Hippocampal formation (tissue), 2 donors: ENCODE data around the gene MYH11.
"Not testable (repeated sequence)": the region's sequence is repeated elsewhere in the genome, so short reads cannot be mapped to it uniquely, and the experiment has no call there.

Source experiments
- DNase-seq, 2 donors: peaks; one replicate each; lab custom pipeline; 2025; lab: John Stamatoyannopoulos, UW

MYH11 gene

DNA sequence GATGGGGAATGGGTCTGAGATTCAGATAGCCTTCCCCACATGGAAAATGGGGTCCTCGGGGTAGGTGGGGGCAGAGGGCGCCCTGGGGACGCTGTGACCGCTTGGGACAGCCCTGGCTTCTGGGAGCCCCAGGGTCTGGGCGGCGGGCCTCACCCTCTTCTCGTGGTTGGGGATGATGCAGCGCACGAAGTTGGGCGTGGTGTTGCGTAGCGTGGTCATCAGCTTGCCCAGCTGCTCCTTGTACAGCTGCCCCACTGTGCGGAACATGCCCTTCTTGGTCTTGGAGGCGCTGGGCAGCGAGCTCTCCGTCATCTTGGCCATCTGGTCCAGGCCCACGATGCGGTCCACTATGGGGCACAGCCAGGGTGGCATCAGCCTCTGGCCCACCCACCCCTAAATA is 106.8 kb downstream of the MYH11 start:
- DNase-seq = no peak

DNA sequence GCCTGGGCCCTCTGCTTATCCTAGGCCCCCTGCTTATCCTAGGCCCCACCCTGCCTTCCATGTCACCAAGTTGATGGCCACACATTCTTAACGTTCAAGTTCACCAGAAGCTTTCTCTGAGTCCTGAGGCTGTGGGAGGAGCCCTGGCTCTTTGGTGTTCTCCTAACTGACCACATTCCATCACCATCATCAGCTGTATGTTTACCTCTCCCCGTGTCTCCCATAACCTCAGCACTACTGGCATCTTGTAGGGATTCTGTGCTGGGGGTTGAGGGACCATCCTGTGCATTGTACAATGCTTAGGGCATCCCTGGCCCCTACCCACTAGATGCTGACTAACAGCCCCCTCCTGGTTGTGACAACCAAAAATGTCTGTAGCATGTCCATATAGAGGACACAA is 107.5 kb downstream of the MYH11 start:
- no peak for DNase-seq

DNA sequence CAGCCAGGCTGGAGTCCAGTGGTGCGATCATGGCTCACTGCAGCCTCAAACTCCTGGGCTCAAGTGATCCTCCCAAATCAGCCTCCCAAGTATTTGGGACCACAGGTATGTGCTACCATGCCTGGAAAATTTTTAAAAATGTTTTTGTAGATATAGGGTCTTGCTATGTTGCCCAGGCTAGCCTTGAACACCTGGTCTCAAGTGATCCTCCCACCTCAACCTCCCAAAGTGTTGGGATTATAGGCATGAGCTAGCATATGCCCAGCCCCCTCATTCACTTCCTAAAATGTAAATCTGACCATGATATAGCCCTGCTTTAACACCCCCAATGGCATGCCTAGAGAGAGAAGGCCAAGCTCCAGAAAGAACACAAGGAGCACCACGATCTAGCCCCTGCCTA is 108.2 kb downstream of the MYH11 start:
- no peak for DNase-seq

DNA sequence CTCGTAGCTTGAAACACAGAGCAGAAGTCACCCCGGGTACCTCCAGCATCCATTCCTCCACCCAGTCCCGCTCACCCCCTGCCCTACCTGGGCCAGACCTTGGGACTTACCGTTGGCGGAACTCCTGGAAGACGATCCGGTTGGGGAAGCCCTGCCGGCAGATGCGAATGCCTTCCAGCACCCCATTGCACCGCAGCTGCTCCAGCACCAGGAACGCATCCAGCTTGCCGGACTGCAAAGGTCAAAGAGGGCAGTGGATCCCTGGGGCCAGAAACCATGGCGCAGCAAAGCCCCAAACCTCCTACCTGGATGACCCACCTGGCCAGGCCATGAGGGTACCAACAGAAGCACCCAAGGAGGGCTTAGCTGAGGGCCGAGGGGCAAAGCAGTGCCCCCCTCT is 108.9 kb downstream of the MYH11 start:
- no peak for DNase-seq

DNA sequence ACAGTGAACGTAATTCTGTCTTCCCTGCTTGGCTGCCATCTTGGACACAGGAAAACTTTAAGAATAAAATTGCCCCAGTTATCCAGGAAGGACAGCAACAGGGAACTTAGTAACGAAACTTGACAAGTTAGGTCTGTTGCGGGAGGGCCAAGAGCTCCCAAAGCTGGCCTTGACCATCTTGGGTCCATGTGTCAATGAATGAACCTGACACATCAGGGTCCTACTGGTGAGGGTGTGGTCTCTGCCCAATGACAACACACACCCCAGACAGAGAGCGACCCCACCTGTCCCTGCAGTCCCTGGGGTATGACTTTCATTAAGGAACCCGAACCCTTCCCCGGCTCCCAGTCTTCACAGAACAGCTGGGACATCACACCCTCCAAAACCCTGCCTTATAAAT is 110.5 kb downstream of the MYH11 start:
- no peak for DNase-seq

DNA sequence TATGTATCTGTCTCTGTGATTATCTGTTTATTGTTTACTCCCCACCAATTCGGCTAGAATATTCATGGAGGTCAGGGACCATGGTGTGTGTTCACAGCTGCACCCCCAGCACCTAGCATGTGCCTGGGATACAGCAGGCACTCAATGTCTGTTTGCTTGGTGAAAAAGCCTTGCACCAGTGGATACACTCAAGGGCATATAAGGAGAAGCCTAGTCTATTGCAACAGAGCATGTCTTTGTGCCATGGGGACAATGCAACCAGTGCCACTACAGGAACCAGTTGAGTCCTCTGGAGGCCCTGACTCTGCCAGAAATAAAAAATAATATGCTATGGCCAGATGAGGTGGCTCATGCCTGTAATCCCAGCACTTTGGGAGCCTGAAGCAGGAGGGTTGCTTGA is 113.2 kb downstream of the MYH11 start:
- no peak for DNase-seq

DNA sequence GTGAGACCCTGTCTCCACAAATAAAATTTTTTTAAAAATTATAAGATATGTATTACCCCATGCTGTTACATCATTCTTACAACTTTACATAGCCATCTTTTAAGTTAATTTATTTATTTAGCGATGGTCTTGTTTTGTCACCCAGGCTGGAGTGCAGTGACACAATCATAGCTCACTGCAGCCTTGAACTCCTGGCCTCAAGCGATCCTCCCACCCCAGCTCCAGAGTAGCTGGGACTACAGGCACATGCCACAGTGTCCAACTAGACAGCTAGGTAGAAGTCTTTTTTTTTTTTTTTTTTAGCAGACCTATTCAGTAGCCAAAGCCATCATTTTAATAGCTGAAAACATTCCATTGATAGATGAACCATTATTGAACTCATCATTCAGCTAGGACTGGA is 114.1 kb downstream of the MYH11 start:
- DNase-seq = no peak

DNA sequence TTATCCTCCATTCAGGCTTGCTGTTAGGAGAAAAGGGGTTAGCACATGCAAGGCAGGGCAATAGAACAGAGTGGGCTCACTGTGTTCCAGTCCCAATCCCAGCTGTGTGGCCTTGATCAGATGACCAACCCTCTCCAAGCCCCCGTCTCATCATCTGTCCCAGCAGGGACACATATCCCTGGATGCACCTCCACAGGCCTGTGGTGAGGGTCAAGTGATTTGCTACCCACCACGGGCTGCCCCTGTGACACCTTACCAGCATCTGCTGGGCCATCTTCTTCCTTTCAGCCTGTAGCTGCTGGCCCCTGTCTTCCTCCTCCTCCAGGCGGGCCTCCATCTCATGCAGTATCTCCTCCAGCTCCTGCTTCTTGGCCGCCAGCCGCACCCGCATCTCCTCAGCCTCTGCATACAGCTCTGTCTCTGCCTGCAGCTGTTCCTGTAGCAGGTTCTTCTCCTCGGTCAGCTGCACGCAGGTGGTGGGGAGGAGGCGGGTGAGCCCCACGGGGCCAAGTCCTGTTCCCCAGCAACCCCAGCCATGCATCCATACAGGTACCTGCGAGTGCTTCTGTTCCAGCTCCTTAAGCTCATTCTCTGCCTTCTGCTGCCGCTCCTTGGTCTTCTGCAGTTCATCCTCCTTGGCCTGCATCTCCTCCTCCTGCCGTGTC is 115.5 kb downstream of the MYH11 start:
- DNase-seq = no peak

DNA sequence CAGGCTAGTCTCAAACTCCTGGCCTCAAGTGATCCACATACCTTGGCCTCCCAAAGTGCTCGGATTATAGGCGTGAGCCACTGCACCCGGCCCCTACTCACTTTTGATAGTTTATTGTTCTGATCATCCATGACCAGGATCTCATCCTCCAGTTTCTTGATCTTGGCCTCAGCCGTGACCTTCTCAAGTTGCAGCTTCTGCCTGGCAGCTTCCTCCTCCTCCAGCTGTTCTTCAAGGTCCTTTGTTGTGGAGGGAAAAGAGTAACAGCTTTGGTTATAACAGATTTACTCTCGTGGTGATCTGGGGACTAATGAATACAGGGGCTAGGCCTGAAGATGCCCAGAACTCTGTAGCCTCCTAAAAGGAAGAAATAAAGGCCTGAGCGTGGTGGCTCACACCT is 116.9 kb downstream of the MYH11 start:
- no peak for DNase-seq

DNA sequence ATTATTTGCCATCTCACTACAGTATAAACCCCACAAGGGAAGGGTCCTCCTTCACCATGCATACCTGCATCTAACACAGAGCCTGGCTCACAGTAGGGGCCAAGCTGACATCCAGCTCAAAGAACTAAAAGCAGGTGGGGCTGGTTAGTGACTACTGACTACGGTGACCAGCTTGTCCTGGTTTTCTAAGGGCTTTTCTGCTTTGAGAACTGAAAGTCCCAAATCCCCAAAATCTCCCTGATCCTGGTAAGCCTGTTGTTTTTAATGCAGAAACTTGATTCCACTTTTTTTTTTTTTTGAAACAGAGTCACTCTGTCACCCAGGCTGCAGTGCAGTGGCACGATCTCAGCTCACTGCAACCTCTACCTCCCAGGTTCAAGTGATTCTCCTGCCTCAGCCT is 117.4 kb downstream of the MYH11 start:
- no peak for DNase-seq

DNA sequence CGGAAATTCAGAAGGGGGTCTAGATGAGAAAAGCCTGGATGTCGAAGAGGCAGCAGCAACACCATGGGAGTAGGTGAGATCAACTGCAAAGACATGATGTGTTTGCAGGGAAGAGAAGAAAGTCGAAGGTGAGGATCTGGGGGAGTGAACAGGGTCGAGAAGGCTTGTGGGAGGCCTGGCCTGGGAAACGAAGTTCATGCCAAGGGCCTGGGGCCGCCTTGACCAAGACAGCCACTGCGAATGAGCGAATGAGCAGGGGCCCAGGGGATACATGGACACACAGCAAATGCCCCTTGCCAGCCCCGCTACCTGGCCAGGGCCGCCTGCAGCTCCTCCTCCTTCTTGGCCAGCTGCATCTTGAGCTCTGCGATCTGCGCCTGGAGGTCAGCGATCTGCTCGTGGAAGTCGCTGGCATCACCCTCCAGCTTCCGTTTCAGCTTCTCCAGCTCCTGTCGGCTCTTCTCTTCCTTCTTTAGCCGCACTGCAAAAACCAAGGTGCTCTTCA is 119.6 kb downstream of the MYH11 start:
- no peak for DNase-seq

DNA sequence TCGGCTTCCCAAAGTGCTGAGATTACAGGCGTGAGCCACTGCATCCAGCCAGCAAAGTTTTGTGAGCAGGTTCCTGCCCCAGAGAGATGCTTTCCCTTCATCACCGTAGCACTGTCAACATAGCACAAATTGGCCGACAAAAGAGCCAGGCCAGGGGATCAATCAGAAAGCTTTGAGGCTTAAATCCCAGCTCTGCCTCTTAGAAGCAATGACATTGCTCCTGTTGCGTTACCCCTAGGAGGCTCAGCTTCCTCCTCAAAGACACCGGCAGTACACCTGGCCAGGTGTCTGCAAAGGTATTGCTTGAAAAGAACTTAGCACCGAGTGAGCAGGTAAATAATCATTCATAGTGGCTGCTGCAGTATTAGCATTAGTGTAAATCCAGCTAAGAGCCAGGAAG is 120.3 kb downstream of the MYH11 start:
- no peak for DNase-seq

DNA sequence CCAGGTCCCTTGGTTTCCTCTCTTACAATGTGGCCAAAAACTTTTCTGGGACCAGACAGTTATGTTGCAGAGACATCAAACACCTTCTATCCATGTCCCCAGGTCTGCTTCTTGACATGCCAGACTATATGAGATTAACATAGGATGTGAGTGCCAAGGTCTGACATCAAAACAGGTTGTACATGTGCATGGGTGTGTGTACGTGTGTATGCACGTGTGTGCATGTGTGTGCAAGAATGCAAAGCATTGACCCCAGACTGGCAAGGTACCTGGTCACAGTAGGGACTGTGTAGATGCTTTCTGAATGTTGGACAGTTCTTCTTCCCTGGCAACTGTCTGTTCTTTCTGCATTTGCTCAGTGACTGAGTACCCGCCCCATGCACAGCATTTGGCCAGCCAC is 121.2 kb downstream of the MYH11 start:
- DNase-seq = no peak

DNA sequence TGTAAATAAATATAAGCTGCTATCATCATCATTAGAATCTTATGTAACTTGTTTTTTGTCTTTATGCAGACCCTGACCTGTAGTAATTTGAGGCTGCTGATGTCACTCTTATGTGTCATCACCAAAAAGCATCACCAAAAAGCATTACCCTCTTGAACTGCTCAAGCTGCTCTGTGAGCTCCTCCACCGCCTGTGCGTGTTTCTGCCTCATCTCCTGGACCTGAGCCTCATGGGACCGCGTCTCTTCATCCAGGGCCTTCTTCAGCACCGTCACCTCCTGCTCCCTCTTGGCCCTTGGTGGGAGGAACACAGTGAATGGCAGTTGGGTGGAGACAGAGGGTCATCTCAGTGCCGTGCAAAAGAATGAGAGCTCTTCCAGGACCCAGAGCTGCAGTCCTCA is 124.4 kb downstream of the MYH11 start:
- DNase-seq = no peak

DNA sequence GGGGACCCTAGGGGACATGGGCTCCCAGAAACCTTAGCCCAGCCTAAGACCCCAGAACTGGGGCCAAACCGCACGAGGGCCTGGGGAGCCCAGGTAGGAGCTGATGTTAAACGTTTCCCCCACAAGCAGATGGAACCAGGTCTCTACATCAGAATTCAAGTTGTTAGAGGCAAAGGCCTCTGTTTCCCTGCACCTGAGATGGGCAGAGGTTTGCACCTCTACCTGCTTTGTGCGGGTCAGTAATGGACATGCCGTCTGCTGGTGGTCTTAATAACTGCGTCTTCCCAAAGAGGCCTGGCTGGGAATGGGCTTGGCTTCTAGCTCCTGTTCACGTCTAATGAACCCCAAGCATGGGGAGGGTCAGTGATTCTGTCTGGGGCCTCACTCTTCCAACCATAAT is 127.7 kb downstream of the MYH11 start:
- no peak for DNase-seq

DNA sequence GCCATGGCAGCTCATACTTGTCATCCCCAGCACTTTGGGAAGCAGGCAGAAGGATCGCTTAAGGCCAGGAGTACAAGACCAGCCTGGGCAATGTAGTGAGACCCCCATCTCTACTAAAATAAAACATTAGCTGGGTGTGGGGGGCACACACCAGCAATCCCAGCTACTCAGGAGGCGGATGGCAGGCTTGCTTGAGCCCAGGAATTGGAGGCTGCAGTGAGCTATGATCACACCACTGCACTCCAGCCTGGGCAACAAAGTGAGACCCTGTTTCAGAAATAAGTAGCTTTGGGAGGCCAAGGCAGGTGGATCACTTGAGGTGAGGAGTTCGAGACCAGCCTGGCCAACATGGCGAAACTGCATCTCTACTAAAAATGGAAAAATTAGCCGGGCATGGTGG is 129.1 kb downstream of the MYH11 start:
- DNase-seq = not testable (repeated sequence)

DNA sequence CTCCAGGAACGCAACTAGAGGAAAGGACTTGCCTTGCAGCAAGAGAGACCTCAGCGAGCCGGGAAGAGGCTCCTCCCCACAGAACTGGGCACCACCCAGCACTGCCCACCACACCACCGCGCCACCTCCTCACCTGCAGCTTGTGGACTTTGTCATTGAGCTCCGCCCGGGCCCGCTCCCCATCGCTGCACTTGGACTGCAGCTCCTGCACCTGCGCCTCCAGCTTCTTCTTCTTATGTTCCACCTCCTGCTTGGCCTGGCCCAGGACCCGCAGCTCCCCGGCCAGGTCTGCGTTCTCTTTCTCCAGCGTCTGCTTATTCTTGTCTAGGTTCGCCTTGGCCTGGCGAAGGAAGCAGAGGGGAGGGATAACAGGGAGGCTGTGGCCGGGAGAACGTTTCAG is 130.1 kb downstream of the MYH11 start:
- DNase-seq = no peak

DNA sequence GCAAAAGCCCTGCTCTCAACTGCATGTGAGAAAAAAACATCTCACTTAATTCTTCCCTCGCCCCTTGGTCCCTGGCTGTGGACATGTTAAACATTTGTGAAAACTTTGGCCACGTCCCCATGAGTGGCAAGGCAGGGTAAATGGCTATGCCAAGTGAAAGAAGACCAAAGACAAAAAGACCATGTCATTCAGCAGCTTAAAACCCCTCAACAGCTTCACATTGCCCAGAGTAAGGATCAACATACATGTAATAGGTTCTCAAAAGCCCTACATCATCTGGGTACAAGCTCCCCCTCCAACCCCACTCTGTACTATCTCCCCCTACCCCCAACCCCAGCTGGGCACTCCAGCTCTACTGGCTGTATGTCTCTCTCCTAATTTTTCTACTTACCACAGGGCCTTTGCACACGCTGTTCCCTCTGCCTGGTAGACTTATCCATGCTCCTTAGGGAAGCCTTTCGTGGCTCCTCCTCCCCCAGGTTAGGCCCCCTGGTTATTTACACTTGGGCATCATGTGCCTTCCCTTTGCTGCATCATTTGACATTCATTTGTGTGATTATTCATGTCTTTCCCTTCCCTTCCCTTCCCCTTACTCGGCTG is 131.1 kb downstream of the MYH11 start:
- DNase-seq = no peak

DNA sequence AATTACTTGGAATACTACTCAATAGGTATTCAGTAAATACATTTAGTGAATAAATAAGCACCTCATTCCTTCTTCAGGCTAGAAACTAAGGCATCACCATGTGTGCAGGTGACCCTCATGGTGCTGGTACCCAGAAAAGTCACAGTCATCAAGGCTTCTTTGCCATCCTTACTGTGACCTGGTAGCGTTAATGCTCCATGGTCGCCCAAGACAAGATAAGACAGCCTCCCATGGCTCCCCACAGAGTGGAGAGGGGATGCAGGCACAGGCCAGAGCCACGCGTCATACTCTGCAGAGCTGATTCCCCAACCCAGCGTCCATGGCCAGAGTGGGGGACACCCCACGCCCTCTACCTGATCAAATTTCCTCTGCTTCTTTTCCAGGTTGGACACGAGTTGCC is 133.0 kb downstream of the MYH11 start:
- DNase-seq = no peak

DNA sequence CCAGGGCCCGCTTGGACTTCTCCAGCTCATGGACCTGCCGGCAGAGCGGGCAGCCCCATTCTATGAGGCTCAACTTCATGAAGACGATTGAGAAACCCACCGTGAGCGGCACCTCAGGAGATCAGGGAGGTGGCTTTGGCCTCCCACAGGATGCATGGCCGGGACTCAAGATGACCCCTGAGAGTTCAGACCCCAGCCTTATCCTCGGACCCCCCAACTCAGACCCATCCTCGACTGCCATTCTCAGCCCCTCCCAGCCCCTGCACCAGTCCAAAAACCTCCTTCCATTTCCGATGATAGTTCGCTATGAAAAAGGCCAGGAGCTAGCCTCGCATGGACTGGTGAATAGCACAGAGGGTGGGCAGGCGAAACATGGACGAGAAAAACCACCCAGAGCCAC is 135.8 kb downstream of the MYH11 start:
- DNase-seq = no peak

DNA sequence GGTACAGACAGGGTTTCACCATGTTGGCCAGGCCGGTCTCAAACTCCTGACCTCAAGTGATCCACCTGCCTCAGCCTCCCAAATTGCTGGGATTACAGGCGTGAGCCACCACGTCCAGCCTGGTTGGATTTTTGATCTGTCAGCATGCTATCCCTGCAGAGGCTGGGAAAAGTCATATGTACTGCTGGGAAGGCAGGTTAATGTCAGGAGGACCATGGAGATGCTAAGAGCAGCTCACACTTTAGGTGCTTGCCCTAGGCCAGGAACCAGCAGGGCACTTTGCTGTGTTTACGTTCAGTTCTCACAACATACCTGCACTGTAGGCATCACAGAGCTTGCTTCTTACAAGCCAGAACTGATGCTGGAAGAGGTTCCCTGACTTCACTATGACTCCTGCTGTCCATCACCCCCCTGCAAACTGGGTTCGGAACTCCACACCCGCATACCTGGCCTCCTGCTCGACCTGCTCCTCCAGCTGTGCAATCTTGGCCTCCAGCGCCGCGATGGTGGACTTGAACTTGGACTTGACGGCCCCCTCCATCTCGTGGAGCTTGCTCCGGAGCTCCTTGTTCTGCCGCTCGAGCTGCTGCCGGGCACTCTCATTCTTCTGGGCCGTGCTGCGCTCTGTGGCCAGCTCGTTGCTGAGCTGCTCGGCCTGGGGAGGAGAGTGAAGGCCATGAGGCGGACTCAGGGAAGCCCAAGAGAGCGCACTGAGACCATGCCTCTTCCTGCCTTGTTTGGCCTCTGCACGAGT is 140.0 kb downstream of the MYH11 start:
- no peak for DNase-seq

DNA sequence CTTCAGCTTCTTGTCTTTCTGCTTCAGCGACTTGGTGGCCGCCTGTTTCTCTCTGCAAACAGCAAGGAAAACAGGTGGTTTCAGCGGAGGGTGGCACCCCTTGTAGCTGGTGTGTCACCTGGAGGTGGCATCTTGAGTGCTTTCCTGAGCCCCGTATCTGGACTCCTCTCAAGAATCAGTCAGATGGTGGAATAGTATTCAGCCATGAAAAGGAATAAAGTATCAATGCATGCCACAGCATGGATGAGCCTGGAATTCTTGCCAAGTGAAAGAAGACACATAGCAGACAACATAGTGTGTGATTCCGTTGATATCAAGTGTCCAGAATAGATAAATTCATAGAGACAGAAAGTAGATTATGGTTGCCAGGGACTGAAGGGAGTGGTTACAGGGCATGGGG is 141.6 kb downstream of the MYH11 start:
- no peak for DNase-seq
